GM19372 (cell line): Measurements from ENCODE around the gene RNF215.
A peak's percentile ranks its signal among the peaks of the same experiment; 100 is the strongest.

Source experiments
- ATAC-seq: cut with Tn5 transposase; IDR thresholded peaks from one replicate; pipeline ENCODE4 v1.9.1; 2021; ENCODE audit warnings: mild to moderate bottlenecking, low read depth, moderate library complexity; ENCODE audit not compliant: unreplicated experiment

Gene RNF215

GRCh38 chr22:30386960-30387827 lies at the start of gene RNF215:
Gene RNF215 (minus strand): TSS chr22:30387411. CDS start chr22:30387313, 98 bp downstream.
- peak; percentile 75 for ATAC-seq

- ATAC-seq, result no peak
Observed at GRCh38 chr22:30436196-30436595, 49.0 kb upstream of the RNF215 start.

- ATAC-seq, result no peak
Observed at GRCh38 chr22:30435674-30436126, 48.5 kb upstream of the RNF215 start.

- ATAC-seq, result no peak
Observed at GRCh38 chr22:30434843-30435242, 47.6 kb upstream of the RNF215 start.

GRCh38 chr22:30433773-30434172 lies 46.6 kb upstream of the RNF215 start:
- ATAC-seq, result no peak

- ATAC-seq, result no peak
Observed at GRCh38 chr22:30433227-30433626, 46.0 kb upstream of the RNF215 start.

GRCh38 chr22:30432520-30432919 lies 45.3 kb upstream of the RNF215 start:
- ATAC-seq, result no peak

- ATAC-seq, result no peak
Observed at GRCh38 chr22:30432096-30432495, 44.9 kb upstream of the RNF215 start.

GRCh38 chr22:30430933-30431332 lies 43.7 kb upstream of the RNF215 start:
- no peak for ATAC-seq

- no peak for ATAC-seq
Observed at GRCh38 chr22:30429887-30430286, 42.7 kb upstream of the RNF215 start.

GRCh38 chr22:30427871-30428270 lies 40.7 kb upstream of the RNF215 start:
- no peak for ATAC-seq

- no peak for ATAC-seq
Observed at GRCh38 chr22:30426388-30427353, 39.5 kb upstream of the RNF215 start.

- no peak for ATAC-seq
Observed at GRCh38 chr22:30425616-30426387, 38.6 kb upstream of the RNF215 start, which contains the start of gene MTFP1. Gene MTFP1 (plus strand): TSS chr22:30425768. CDS start chr22:30425880, 112 bp downstream.

- ATAC-seq, result no peak
Observed at GRCh38 chr22:30425327-30425615, 38.1 kb upstream of the RNF215 start.

- ATAC-seq, result no peak
Observed at GRCh38 chr22:30424534-30425326, 37.5 kb upstream of the RNF215 start.

- peak; percentile 88 for ATAC-seq
Observed at GRCh38 chr22:30423959-30424533, 36.8 kb upstream of the RNF215 start.

GRCh38 chr22:30423301-30423958 lies 36.2 kb upstream of the RNF215 start:
- peak; percentile 22 for ATAC-seq

- ATAC-seq, result no peak
Observed at GRCh38 chr22:30422481-30423300, 35.5 kb upstream of the RNF215 start.
